PC-3 (cell line): ENCODE measurements around the gene C14orf119. TPM values are rescaled to one million over a fixed set of nuclear protein-coding genes. Genes with fewer than 3 reads are reported as not detected.

Experiments
- ATAC-seq: fragments of 200-7000 bp; cut with Tn5 transposase; 2 replicates; pipeline ENCODE4 v1.9.1; 2020; ENCODE audit warnings: mild to moderate bottlenecking, moderate library complexity
- BruUV-seq: library from RNA; stranded (reverse); fragments of 400-500 nt; replicated peaks from 2 replicates; lab custom pipeline; 2021; lab: Mats Ljungman, UMichigan
- CTCF ChIA-PET: fragments of 300-600 bp; sonication (Branson Sonifier 250); formaldehyde crosslinking; loops from one replicate; lab custom pipeline; 2022; ENCODE audit warnings: antibody characterized with exemption; lab: Charles Lee
- POLR2A ChIA-PET: fragments of 300-600 bp; sonication (Branson Sonifier 250); formaldehyde crosslinking; loops from one replicate; lab custom pipeline; 2022; ENCODE audit warnings: antibody characterized with exemption; ENCODE audit not compliant: unreplicated experiment; lab: Charles Lee
- DNase-seq: peaks from one replicate; pipeline ENCODE4 v3.0.0-alpha.2; 2015
- H2AFZ ChIP-seq: fragments of 300-600 bp; sonication (generic); 2 replicates; pipeline ENCODE4 v1.6.0; 2016; ENCODE audit warnings: antibody characterized with exemption, low read length
- H3F3A ChIP-seq: fragments of 300-600 bp; sonication (generic); one replicate; pipeline ENCODE4 v1.6.0; 2017; ENCODE audit warnings: antibody characterized with exemption, low read length, control low read depth, mild to moderate bottlenecking; ENCODE audit not compliant: unreplicated experiment
- H3K27ac ChIP-seq: fragments of 300-600 bp; sonication (generic); 2 replicates; pipeline ENCODE4 v1.5.1; 2016; ENCODE audit warnings: mild to moderate bottlenecking, low read length
- H3K27me3 ChIP-seq: fragments of 300-600 bp; sonication (generic); 2 replicates; pipeline ENCODE4 v1.6.1; 2016; ENCODE audit warnings: low read length, mixed read lengths
- H3K36me3 ChIP-seq: fragments of 300-600 bp; sonication (generic); 2 replicates; pipeline ENCODE4 v1.6.1; 2016; ENCODE audit warnings: low read depth, mixed run types, low read length, mixed read lengths
- H3K4me1 ChIP-seq: fragments of 300-600 bp; sonication (generic); 2 replicates; pipeline ENCODE4 v1.5.1; 2016; ENCODE audit warnings: low read length; ENCODE audit not compliant: insufficient read depth
- H3K4me2 ChIP-seq: fragments of 300-600 bp; sonication (generic); 2 replicates; pipeline ENCODE4 v1.6.0; 2016; ENCODE audit warnings: low read length
- H3K4me3 ChIP-seq: fragments of 300-600 bp; sonication (generic); 2 replicates; pipeline ENCODE4 v1.5.1; 2016; ENCODE audit warnings: mild to moderate bottlenecking, low read length, mixed read lengths
- H3K79me2 ChIP-seq: fragments of 300-600 bp; sonication (generic); 2 replicates; pipeline ENCODE4 v1.6.1; 2017; ENCODE audit warnings: low read length, mixed read lengths
- H3K9ac ChIP-seq: fragments of 300-600 bp; sonication (generic); 2 replicates; pipeline ENCODE4 v1.6.0; 2016; ENCODE audit warnings: mild to moderate bottlenecking, low read length
- H3K9me2 ChIP-seq: fragments of 300-600 bp; sonication (generic); replicated peaks from 2 replicates; pipeline ENCODE4 v1.6.1; 2016; ENCODE audit warnings: mixed run types, low read length, mixed read lengths
- H3K9me3 ChIP-seq: fragments of 300-600 bp; sonication (generic); 2 replicates; pipeline ENCODE4 v1.6.1; 2016; ENCODE audit warnings: low read length, mixed read lengths
- H4K20me1 ChIP-seq: fragments of 300-600 bp; sonication (generic); 2 replicates; pipeline ENCODE4 v1.6.1; 2016; ENCODE audit warnings: low read length, mixed read lengths
- CTCF ChIP-seq: fragments of 300-600 bp; sonication (generic); conservative IDR thresholded peaks from 2 replicates; pipeline ENCODE4 v1.5.1; 2017; ENCODE audit warnings: antibody characterized with exemption, low read depth, mild to moderate bottlenecking, low read length
- EZH2 ChIP-seq: fragments of 300-600 bp; sonication (generic); IDR thresholded peaks from one replicate; pipeline ENCODE4 v1.6.1; 2017; ENCODE audit warnings: antibody characterized with exemption, mild to moderate bottlenecking, low read length; ENCODE audit not compliant: unreplicated experiment
- EZH2phosphoT487 ChIP-seq: fragments of 300-600 bp; sonication (generic); IDR thresholded peaks from 2 replicates; pipeline ENCODE4 v1.6.1; 2018; ENCODE audit warnings: mild to moderate bottlenecking, antibody characterized with exemption, low read length, borderline replicate concordance
- intact Hi-C: fragments of 100-400 bp; cut with micrococcal nuclease; formaldehyde crosslinking; loops from 2 replicates; pipeline ENCODE4 v1.9.0; 2023
- total RNA-seq: library from RNA; depleted of rRNA; stranded (reverse); fragments of >200 nt; gene quantifications from 2 replicates; pipeline ENCODE4 v1.2.3, GENCODE V29; 2014

C14orf119 gene
- total RNA-seq, 1 experiment from 2014 or later: 49.6 TPM

DNA sequence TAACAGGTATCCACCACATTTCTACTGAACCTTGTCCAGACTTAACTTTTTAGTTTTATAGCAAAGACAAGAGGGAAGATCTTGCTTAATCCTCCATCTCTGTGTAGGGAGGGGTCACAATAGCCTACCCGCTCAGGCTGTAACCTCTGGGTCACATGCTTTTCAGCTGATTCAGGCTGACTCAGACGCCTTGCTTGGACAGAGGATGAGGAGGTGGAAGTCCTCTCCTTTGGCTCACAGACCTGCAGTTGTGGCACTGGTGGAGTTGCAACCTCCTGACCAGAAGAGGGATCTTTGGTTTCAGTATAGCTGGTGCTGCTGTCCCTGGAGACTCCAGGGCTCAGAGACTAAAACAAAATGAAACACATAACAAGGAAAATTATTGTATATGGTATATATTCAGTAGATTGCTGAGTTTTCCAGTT, 16.6 kb upstream of the C14orf119 start:
- no TSS peak for BruUV-seq
- intact Hi-C loops: loop anchor here (10.0 kb wide), 1 partner anchor 476 kb away; the partner anchor contains the start of genes THTPA and ZFHX2
- H3K9me3 ChIP-seq: no peaks in the 10 kb centered on the region
- no peak overlapping the region for H2AFZ ChIP-seq
- H3K4me3 ChIP-seq: peak overlapping the region; percentile 13; the same call in 1 of the 2 replicates
- no peaks in the 10 kb centered on the region for H3K9me2 ChIP-seq
- H3F3A ChIP-seq: peaks cover 7% of the 10 kb centered on the region
- H3K36me3 ChIP-seq: peaks cover 72% of the 10 kb centered on the region
- 0 out of 2 replicates have a peak, but pooled peaks cover 5% of the 10 kb centered on the region for H3K79me2 ChIP-seq
- TF ChIP-seq CTCF: no peak
- no peak for TF ChIP-seq EZH2
- no peak for TF ChIP-seq EZH2phosphoT487
- H3K27me3 ChIP-seq: no peaks in the 10 kb centered on the region
- H3K4me2 ChIP-seq: peak overlapping the region; percentile 63
- peak overlapping the region; percentile 61 for H3K27ac ChIP-seq
- ATAC-seq (peak; percentile 98), DNase-seq (peak; percentile 96)
- H3K4me1 ChIP-seq: peaks cover 26% of the 10 kb centered on the region
- ChIA-PET CTCF (interaction anchor here (3.7 kb wide), 1 partner anchor 10 kb away, joined by 19 read pairs; no protein-coding TSS in a partner anchor), POLR2A (interaction anchor here (0.7 to 1.1 kb wide), 2 partner anchors 16 to 34 kb away, joined by 3 to 6 read pairs; partner anchors contain the start of genes ACIN1 and C14orf119)
- H4K20me1 ChIP-seq: no peaks in the 10 kb centered on the region
- peak overlapping the region; percentile 5; the same call in 1 of the 2 replicates for H3K9ac ChIP-seq

GRCh38 chr14:23079716-23080115, 15.6 kb upstream of the C14orf119 start:
- 0 out of 2 replicates have a peak, but pooled peaks cover 8% of the 10 kb centered on the region for H3K79me2 ChIP-seq
- intact Hi-C loops: loop anchor here (10.0 kb wide), 1 partner anchor 475 kb away; the partner anchor contains the start of genes THTPA and ZFHX2
- H3K4me3 ChIP-seq: no peak overlapping the region
- TF ChIP-seq EZH2 (no peak), EZH2phosphoT487 (no peak), CTCF (no peak)
- no peaks in the 10 kb centered on the region for H3K9me3 ChIP-seq
- no peak overlapping the region for H3K9ac ChIP-seq
- peaks cover 70% of the 10 kb centered on the region for H3K36me3 ChIP-seq
- DNase-seq (no peak), ATAC-seq (no peak)
- no peaks in the 10 kb centered on the region for H3K9me2 ChIP-seq
- CTCF ChIA-PET: interaction anchor here (3.7 kb wide), 1 partner anchor 11 kb away, joined by 19 read pairs; no protein-coding TSS in a partner anchor
- H3K27me3 ChIP-seq: no peaks in the 10 kb centered on the region
- POLR2A ChIA-PET: no interaction called here
- peak overlapping the region; percentile 63 for H3K4me2 ChIP-seq
- no peak overlapping the region for H2AFZ ChIP-seq
- peaks cover 7% of the 10 kb centered on the region for H3F3A ChIP-seq
- H3K4me1 ChIP-seq: peaks cover 26% of the 10 kb centered on the region
- no peaks in the 10 kb centered on the region for H4K20me1 ChIP-seq
- BruUV-seq: no TSS peak
- H3K27ac ChIP-seq: peak overlapping the region; percentile 57; the same call in 1 of the 2 replicates

DNA sequence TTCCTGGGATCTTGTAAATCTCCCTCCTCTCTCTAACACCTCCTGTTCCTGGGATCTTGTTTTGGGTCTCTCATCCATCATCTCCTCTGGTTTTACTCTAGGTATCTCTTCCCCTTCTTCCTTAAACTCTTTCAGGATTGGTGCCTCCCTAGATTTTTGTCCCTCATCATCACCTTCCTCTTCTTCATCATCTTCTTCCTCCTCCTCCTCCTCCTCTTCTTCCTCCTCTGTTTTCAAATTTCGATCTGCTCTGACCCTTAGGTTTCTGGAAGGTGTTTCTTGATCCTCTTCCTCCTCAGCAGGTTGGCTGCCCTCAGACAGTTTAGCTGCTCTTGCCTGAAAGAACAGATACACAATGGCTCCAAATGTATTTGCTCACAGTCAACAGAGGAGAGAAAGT, 14.8 kb upstream of the C14orf119 start:
- TF ChIP-seq EZH2phosphoT487 (no peak), CTCF (no peak), EZH2 (no peak)
- H3K9ac ChIP-seq: no peak overlapping the region
- ChIA-PET POLR2A (interaction anchor here (0.6 kb wide), 1 partner anchor 15 kb away, joined by 6 read pairs; the partner anchor contains the start of genes ACIN1 and C14orf119), CTCF (no interaction called here)
- H3K27me3 ChIP-seq: no peaks in the 10 kb centered on the region
- no peaks in the 10 kb centered on the region for H4K20me1 ChIP-seq
- H3K4me2 ChIP-seq: no peak overlapping the region
- peaks cover 73% of the 10 kb centered on the region for H3K36me3 ChIP-seq
- H3F3A ChIP-seq: peaks cover 7% of the 10 kb centered on the region
- H3K4me3 ChIP-seq: no peak overlapping the region
- 0 out of 2 replicates have a peak, but pooled peaks cover 10% of the 10 kb centered on the region for H3K79me2 ChIP-seq
- peaks cover 26% of the 10 kb centered on the region for H3K4me1 ChIP-seq
- H3K9me3 ChIP-seq: no peaks in the 10 kb centered on the region
- H3K27ac ChIP-seq: no peak overlapping the region
- intact Hi-C loops: no loop called here
- no peak overlapping the region for H2AFZ ChIP-seq
- no peak for DNase-seq
- no peaks in the 10 kb centered on the region for H3K9me2 ChIP-seq
- no TSS peak for BruUV-seq
- ATAC-seq: no peak
